ENCODE results near the gene LHPP.

- TF ChIP-seq POLR2A (IDR thresholded peaks at IDR 0.05) (no peak), CTCF (IDR thresholded peaks at IDR 0.05) (no peak)
Observed at GRCh38 chr10:124626759-124627380, 165.2 kb downstream of the LHPP start.
